NCI-H146 (cell line): ENCODE results near the gene HS2ST1.
"Not testable (repeated sequence)": the region's sequence is repeated elsewhere in the genome, so short reads cannot be mapped to it uniquely, and the experiment has no call there.

Experiments
- DNase-seq: peaks from one replicate; lab custom pipeline; 2025; lab: John Stamatoyannopoulos, UW

The HS2ST1 gene

DNA sequence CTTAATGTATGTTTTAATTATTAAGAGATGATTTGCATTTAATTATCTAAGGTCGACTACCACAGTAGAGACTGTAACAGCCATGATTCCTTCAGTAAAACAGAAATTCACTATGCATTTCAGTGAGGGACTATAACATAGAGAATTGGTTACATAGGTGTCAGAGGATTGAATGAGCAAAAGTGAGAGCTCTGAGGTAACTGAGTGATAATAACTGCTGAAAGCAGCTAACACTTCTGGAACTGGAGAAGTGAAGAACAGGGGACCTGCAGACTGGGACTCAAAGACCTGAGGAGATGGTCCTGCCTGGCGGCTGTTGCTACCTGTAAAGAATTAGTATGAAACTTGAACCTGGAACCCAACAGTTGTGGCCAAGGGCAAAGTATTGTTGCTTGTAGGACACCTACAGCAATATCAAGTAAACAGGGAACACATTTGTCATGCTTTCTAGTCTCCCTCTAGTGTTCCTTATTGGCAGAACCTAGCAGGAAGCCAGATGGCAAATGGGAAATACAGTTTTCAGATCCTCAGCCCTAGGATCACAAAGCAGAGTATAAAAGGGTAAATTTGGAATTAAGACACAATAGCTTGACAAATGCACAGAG lies 110.6 kb downstream of the HS2ST1 start:
- DNase-seq, result peak; percentile 30

- DNase-seq, result not testable (repeated sequence)
These were observed 113.1 kb downstream of the HS2ST1 start for GRCh38 chr1:87027561-87027960.

DNA sequence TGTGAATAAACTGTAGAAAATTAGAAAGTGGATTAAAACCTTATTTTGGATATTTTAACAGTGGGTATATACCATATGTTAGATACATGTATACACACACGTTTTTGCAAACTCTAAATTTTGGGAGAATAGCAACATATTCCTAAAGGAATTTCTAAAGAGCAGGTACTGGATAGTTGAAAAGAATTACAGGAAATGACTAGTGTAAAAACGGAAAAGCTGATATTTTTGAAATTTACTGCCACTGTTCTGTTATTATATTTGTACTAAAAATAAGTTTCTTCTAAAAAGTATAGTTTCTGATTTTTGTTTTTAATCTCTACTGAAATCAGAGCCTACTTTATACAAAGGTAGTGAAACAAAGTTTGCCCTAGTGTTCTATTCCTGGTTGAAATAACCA lies 114.1 kb downstream of the HS2ST1 start:
- DNase-seq, result no peak

- DNase-seq, result no peak
These were observed 116.6 kb downstream of the HS2ST1 start for GRCh38 chr1:87030740-87031690.

DNA sequence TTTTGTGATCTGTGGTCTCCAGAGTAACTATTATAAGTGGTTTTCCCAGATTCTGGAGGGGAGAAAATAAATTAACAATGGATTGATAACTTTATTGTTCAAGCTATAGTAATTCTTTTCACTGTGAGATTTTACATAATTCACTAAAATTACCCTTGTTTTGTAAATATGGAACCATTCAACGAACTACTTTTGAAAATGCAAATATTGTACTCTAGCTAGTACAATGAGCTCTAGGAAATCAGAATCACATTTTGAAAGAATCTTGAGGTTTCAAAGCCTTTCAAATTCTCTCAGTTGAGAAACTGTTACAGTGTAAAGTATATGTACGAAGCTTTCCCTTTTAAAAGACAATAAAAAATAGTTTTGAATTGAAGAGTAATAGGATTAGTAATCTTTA lies 119.9 kb downstream of the HS2ST1 start:
- no peak for DNase-seq

DNA sequence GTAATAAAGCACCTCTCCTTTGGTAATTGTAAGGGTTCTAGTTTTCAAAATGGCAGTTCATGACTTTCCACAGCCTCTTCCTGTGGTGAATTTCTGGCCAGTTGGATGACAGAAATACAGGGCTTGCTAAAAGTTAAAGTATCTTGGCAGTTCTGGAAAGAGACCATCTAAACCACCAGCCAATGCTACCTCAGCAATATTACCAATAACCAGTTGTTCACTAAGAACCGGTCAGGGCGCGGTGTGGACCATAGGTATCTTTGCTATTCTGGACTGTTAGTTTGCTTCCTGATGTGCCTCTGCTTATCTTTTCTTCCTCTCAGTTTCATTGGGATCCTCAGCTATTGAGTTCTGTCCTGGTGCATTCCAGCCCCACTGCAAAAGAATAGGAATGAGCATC lies 124.7 kb downstream of the HS2ST1 start:
- DNase-seq, result no peak

GRCh38 chr1:87042111-87042811 lies 127.8 kb downstream of the HS2ST1 start:
- DNase-seq, result no peak

DNA sequence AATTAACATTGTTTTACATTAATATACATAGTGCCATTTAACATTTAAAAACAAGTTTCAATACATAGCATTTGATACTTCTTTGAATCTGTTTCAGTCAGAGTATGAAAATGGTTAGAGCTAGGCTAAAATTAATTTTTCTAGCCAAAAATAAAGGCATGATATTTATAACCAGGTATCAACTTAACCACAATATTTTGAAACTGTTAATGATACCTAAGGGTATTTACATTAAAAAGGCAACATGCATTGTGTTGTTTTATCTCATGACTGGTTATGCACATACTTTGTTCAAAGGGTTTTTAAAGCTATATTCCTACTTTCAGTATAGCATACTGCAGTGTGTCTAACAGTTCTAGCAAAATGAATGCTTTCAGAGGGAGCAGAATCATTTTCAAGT lies 130.0 kb downstream of the HS2ST1 start:
- no peak for DNase-seq

GRCh38 chr1:87044840-87045239 lies 130.4 kb downstream of the HS2ST1 start:
- no peak for DNase-seq

GRCh38 chr1:87045761-87046304 lies 131.4 kb downstream of the HS2ST1 start:
- DNase-seq, result no peak

DNA sequence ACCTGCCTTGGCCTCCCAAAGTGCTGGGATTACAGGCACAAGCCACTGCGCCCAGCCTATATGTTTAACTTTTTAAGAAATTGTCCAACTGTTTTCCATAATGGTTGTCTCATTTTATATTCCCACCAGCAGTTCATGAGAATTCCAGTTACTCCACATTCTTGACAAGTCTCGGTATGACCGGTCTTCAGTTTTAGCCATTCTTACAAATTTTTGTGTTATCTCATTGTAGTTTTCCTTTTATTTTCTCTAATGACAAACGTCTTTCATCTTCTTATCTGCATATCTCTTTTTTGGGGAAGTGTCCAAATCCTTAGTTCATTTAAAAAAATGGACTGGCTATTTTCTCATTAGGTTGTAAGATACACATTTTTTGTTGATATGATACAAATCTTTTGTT lies 132.5 kb downstream of the HS2ST1 start:
- no peak for DNase-seq

DNA sequence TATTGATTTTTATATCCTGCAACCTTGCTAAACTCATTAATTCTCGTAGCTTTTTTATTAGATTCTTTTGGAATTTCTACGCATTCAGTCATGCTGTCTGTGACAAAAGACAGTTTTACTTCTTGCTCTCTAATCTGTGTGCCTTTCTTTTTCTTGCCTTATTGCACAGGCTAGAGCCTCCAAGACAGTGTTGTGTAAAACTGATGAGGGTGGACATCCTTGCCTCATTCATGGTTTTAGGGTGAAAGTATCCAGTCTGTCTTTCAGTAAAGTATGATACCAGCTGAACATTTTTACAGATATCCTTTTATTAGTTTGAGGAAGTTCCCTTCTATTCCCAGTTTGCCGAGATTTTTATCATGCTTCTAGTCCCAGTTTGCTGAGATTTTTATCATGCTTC lies 133.8 kb downstream of the HS2ST1 start:
- DNase-seq, result no peak

GRCh38 chr1:87051965-87052364 lies 137.5 kb downstream of the HS2ST1 start:
- no peak for DNase-seq

GRCh38 chr1:87052400-87052799 lies 138.0 kb downstream of the HS2ST1 start:
- no peak for DNase-seq

- DNase-seq, result no peak
These were observed 138.5 kb downstream of the HS2ST1 start for GRCh38 chr1:87052961-87053360.

GRCh38 chr1:87053446-87053845 lies 139.0 kb downstream of the HS2ST1 start:
- DNase-seq, result no peak

GRCh38 chr1:87056974-87057373 lies 142.5 kb downstream of the HS2ST1 start:
- no peak for DNase-seq

DNA sequence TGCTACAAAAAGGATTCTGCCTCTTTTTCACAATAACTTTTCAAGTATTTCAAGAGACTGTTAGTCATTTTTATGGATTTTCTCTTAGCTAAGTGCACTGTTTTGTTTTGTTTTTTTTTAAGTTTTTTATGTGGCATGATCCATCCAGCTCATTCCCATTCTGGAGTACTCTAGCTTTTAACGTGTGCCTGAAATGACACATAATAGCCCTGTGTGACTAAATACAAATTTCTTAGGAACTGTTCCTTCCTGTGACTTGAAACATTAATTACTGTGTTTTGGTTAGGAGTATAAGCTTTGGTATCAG lies 143.9 kb downstream of the HS2ST1 start:
- DNase-seq, result no peak

- DNase-seq, result no peak
These were observed 147.3 kb downstream of the HS2ST1 start for GRCh38 chr1:87061742-87062156.

- DNase-seq, result no peak
These were observed 148.3 kb downstream of the HS2ST1 start for GRCh38 chr1:87062687-87063086.

DNA sequence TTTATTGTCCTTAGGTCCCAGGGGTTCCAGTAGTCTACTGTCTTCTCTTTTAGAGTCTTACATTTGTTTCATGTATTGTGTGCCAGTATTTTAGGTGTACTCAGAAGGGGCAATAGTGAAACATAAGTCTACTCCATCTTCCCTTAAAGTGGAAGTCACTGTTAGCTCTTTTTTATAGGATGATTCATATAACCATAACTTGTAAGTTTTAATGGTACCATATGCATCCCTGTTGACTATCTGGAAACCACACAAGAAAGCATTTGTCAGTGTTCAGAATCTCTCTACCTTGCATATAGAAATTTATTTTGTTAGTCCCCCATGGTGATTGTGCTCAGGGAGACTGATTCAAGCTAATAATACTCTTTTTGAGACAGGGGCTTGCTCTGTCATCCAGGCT lies 149.9 kb downstream of the HS2ST1 start:
- no peak for DNase-seq

GRCh38 chr1:87064986-87065385 lies 150.6 kb downstream of the HS2ST1 start:
- DNase-seq, result no peak

DNA sequence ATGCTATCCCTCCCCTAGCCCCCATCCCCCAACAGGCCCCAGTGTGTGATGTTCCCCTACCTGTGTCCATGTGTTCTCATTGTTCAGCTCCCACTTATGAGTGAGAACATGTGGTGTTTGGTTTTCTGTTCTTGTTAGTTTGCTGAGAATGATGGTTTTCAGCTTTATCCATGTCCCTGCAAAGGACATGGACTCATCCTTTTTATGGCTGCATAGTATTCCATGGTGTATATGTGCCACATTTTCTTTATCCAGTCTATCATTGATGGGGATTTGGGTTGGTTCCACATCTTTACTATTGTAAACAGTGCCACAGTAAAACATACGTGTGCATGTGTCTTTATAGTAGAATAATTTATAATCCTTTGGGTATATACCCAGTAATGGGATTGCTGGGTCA lies 152.3 kb downstream of the HS2ST1 start:
- not testable (repeated sequence) for DNase-seq
